HG03139 (cell line): ENCODE data around the gene MAD1L1.

Source experiments
- ATAC-seq: cut with Tn5 transposase; IDR thresholded peaks from one replicate; pipeline ENCODE4 v1.9.1; 2021; ENCODE audit not compliant: unreplicated experiment

MAD1L1 gene

DNA sequence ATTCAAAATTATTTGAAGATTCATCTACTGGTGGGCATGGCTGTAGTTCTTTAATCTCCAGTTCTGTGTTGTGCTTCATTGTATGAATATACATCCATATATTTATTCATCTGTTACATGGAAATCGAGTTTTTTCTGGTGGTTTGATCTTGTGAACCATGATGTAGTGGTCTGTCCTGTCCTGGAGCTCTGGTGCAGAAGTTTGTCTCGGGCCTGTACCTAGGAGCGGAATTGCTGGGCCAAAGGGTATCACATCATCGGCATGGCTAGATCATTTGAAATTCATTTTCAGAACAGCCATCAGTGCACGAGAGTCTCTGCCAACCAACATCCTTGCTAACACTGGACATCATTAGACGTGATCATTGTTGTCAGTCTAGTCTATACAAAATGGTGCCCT, 455.6 kb downstream of the MAD1L1 start:
- ATAC-seq: no peak

DNA sequence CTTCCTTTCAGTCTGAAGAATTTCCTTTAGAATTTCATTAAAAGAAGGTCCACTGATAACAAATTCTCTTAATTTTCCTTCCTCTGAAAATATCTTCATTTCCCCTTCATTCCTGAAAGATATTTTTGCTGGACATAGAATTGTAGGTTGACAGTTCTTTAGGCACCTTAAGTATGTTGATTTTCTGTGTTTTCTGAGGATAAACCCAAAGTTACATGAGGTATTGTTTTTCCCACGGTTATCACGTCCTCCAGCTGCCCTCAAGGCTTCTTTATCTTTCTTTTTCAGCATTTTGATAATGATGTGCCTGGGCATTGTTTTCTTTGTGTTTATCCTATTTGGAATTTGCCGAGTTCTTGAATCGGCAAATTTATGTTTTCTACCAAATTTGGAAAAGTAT, 457.4 kb downstream of the MAD1L1 start:
- no peak for ATAC-seq

DNA sequence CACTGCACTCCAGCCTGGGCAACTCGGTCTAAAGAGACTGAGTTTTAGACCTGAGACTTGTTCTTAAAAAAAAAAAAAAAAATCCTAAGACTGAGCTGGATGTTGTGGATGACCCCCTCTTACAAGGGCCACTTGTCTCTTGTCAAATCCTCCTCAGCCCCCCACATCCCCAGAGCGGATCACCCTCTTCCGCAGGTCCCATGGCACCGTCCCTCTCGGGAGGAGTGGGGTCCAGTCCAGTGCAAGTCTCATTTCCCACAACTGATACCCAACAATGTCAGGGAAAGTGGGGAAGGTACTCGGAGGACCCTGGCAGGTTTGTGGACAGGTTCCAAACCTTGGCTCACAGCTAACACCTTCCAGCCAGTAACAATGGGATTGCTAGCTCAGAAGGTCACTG, 462.4 kb downstream of the MAD1L1 start:
- no peak for ATAC-seq

DNA sequence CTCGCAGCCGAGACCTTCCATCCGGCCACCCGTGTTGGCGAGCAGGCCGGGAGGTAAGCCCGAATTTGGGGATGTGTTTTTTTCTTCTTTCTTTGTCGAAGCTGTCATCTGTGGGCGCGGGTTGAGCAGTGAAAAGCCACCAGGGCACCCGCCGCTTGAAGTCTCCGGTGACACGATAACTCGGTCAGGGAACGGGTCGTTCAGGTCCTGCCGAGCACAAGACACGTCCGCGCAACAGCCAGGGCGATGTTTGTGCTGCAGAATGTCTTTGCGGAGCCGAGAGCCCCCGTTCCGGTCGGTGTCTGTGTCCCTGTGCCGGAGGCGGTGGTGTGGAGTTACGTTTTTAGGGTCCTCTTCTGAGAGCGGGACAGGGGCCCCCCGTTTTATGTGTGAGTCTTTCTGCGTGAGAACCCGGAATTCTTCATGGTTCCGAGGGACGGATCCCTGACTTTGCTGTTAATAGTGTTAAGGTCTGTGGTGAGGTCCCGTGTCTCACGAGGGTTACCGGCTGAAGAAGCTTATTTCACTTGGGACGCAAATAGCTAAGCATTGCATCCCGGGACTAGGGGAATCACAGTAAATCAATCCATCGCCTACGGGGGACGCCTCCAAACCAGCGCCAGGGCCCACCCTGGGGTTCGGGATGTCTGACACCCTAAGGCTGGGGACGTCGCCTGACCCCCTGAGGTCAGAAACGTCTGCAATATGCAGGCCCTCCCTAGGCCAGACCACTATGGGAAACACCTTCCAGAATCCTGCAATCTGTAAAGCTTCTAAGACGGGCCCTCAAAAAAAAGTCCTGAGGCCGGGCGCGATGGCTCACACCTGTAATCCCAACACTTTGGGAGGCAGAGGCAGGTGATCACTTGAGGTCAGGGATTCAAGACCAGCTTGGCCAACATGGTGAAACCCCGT, 463.2 kb downstream of the MAD1L1 start:
- ATAC-seq: no peak

DNA sequence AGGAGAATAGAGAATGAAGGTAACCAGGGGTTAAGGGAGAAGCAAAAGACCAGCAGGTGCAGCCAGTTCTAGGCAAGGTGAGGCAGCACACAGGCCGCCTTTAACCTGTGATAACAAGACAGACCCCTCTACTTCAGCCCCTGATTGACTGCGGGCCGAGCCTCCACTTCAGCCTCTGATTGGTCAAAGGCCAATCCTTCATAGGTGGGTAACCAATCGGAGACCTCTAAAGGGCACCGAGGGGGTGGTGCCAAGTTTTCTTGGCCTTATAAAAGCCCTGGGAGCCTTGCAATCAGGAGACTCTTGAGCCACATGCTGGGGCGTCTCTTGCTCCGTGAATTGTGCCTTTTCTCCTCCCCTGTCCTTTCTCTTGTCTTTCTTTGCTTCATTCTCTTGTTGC, 463.9 kb downstream of the MAD1L1 start:
- no peak for ATAC-seq

DNA sequence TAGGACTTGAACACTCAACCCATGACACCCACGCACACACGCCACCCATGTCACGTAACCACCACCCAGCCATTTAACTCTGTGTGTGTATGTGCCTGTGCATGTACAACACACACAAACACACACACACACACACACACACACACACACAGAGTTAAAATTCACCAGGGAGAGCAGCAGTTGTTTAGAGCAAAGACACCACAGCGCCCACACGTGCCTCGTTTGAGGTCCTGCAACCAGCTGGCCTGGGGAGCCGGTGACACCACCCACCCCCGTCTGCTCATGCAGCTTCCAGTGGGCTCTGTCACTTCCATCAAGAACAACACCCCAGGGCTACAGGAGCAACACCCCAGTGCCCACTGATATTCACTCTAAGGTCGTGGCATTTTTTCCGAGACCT, 465.2 kb downstream of the MAD1L1 start:
- no peak for ATAC-seq
